ENCODE results near the gene RGS9. TPM values are rescaled to one million over a fixed set of nuclear protein-coding genes. Genes with fewer than 3 reads are reported as not detected.

The RGS9 gene
- total RNA-seq, 1 donor, result 0.27 TPM

DNA sequence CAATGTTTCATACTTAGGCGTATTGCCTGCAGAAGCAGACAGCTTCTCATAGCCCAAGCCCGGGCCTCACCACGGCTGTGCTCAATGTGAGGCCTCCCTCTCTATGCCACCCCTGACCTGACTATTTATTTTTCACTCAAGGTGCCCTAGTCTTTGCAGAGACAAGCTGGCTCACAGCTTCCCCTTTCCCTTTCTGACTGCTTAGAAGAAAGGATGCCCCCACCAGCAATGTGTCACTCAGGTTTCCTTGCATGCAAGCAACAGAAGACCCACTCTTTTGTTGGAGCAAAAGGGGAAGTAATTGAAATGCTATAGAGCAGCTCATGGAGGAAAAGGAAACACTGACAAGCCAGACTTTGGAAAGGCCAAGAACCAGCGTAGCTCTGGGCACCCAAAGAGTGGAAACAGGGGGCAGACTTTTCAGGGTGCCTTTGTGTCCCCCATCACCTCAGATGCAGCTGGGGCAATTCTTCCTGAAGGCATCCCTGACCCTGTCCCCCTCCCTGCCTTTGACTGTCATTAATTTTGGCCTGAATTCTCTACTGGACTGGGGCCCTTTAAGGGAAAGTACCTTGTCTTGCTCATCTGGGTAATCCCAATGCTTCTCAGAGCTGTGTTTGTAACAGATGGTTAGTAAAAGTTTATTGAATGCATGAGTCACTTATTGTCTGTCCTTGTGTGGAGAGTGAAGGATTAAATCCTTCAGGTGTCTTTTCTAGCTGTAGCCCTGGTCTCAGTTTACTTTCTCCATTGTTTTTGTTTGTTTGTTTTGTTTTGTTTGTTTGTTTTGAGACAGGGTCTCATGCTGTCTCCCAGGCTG lies 17.8 kb downstream of the RGS9 start:
- peak in 2 of 3 donors; percentile 87 to 91 for DNase-seq (ENCODE audit: low read depth in 2 of 3, low spot score in 2 of 3)

DNA sequence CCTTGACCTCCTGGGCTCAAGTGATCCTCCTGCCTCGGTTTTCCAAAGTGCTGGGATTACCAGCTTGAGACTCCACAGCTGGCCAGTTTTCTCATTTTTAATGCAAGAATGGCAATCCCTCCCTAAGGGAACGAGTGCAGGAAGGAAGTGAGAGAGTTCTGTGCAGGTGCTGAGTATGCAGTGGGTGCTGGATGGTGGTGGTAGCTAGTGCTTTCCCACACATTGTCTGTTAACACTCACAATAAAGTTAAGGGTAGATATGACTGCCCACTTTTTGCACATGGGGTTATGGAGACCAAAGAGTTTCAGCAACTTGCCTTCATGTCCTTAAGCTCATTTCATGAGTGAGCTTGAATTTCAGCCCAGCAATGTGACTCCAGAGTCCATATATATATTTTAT lies 18.5 kb downstream of the RGS9 start:
- no peak for DNase-seq (ENCODE audit: low read depth in 2 of 3, low spot score in 2 of 3)

DNA sequence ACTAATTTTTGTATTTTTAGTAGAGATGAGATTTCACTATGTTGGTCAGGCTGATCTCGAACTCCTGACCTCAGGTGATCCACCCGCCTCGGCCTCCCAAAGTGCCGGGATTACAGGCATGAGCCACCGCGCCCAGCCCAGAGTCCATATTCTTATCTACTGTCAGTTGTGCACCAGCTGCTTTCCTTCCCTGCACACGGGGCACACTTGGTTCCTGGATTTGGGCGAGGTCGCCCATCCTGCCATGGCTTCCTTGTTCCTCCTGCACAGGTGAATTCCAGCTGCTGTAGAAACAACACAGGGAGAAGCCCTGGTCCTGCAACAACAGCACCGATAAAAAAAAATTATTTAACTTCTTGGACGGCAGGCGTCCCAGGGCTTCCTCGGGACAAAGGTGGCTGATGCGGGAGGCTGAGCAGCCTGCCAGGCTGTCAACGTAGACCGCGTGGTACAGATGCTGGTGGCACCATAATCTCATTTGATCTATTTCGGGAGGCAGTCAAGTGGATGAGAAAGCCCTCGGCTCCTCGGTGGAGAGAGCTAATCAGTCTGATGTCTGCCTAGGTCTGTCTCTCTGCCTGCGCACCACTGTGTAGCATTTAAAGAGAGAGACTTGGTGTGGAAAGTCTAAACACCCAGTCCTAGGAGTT lies 19.1 kb downstream of the RGS9 start:
- no peak for DNase-seq (ENCODE audit: low read depth in 2 of 3, low spot score in 2 of 3)

DNA sequence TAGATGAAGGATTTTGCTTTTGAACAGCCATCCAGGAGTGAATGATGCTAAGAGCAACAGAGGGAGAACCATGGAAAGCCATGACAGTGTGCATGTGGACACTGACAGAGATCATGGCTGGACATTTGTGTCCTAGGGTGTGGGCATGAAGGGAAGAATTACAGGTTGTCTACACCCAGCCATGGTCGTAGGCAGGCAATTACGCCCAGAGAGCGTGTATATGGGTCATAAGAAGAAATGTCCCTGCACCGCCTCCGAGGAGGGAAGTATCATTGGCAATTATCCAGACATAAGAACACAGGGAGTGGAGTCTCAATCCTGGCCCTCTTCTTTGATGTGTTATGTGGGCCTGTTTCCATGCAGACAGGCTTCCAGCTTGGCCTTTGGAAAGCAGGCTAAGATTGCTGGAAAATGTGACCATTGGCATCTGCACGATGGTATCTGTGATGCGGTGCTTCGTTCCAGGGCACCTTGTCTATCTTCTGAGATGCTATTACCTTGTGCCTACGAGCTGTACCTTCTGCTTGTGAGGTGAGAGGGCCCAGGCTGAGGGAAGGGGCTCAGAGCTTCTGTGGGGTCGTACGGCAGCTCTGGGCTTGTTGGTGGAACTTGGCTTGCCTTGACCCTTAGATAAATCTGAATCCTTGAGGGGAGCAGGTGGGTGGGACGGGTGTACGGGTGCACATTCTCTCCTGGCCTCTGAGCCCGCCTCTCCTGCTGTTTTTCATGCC lies 19.8 kb downstream of the RGS9 start:
- no peak for DNase-seq (ENCODE audit: low read depth in 2 of 3, low spot score in 2 of 3)

DNA sequence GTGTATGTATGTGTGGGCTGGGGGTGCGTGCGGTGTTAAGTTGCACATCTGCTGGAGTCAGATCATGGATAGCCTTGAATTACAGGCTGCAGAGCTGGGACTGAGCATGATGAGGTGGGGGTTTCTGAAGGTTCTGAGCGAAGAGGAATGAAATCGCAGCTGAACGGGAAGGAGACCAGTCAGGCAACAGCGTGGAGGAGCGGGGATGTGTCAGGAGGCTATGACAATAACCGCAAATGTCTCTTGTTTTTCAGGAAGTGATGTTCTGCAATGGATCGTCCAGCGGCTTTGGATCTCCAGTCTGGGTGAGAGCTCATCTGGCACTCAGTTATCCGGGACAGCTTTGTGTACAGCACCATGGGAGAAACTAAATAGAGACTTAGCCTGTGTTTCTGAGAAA lies 20.9 kb downstream of the RGS9 start:
- DNase-seq (ENCODE audit: low read depth in 2 of 3, low spot score in 2 of 3), result no peak

DNA sequence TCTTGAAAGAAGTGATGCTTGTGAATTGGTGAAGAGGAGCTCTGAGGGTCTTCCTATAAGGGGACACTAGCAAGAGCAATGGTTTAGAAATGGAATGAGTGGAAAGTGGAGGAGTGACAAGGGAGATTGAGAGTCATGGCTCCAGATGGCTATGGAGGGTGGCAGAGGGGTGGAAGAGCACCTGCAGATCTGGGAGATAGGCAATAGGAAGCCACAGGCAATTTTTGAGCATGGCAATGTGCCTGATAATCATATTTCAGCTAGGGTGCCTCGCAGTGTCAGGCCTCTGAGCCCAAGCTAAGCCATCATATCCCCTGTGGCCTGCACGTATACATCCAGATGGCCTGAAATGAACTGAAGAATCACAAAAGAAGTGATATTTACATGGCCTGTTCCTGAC lies 21.5 kb downstream of the RGS9 start:
- no peak for DNase-seq (ENCODE audit: low read depth in 2 of 3, low spot score in 2 of 3)

DNA sequence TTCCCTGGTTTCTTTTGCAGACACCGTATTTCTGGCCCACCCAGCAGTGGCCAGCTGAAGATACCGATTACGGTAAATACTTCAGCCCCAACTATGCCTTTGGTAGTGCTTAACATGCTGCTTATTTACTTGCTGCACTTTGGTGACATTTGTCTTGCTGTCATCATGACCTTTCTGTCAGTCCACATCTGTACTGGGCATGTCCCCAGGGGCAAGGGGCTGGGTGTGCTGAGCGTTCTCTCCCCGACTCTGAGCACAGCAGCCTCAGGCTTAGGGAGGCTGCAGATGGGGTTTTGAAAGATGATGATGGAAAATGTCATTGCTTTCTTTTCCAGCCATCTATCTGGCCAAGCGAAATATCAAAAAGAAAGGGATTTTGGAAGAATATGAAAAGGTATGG lies 23.3 kb downstream of the RGS9 start:
- DNase-seq (ENCODE audit: low read depth in 2 of 3, low spot score in 2 of 3), result no peak

DNA sequence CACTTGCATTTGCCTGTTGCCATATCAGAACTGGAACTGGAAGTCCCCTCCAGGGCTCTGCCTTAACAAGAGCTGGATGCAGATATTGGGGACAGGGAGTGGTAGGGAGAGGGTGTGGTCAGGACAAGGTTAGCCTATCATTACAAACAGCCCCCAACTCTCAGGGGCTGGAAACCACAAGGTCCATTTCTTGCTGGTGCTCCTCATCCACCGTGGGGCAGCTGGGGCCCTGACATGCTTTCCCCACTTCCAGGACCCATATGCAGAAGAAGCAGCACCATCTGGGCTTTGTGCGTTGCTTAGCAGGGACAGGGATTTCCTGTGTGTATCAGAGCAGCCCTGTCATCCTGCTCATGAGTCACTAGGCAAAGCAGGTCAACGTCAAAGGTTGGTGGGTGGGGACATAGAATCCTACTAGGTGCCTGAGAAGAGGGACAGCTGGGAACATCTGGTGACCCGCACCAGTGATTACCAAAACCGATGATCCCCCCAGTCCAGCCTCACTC lies 26.9 kb downstream of the RGS9 start:
- DNase-seq (ENCODE audit: low read depth in 2 of 3, low spot score in 2 of 3), result peak in 2 of 3 donors; percentile 79

DNA sequence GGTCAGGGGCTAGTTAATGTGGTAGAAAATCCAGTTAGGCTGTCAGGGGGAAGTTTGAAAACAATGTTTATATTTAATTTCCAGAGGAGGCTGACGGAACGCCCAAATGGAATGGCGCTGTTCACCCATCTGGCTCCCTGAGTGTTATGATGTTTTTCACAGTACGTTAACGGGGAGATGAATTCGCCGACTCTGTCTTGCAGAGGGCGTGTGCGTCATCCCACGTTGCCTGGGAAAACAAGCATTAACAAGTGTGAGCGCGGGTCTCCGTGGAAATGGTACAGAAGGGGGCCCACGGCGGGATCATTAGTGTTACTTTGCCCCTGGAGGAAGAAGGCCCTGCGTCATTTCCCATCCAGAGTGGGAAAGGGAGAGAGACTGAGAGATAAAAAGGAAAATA lies 29.6 kb downstream of the RGS9 start:
- no peak for DNase-seq (ENCODE audit: low read depth in 2 of 3, low spot score in 2 of 3)

DNA sequence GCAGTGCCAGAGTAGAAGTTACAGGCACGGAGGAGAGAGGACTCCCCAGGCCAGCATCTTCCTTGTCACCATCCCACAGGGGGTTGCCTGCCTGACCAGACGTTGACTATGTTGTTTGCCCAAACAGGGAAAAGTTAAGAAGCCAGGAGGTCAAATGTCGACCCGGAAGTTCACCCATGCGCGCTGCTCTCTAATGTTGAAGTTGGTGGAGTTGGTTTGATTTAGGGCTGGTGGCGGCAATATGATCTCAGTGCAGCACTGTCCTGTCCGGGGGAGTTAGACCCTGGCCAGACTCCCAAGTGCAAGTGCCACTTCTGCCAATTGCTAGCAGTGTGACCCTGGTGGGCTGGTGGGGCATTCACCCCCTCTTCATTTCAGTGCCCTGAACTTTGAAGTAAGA lies 30.4 kb downstream of the RGS9 start:
- no peak for DNase-seq (ENCODE audit: low read depth in 2 of 3, low spot score in 2 of 3)

DNA sequence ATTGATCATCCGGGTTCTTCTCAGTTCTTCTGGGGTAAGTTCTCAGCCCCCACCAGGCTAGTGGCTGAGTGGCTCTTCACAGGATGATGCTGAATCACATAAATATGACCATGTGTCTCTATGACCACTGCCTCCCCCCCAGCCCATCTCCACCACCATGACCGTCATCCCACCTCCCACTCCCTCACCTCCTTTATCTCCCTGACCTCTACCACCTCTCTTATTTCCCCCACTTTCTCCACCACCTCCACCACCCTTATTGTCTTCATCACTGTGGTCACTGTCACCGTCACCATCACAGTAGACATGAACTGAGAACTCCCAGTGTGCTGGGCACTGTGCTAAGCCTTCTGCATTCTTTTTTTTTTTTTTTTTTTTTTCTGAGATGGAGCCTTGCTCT lies 32.5 kb downstream of the RGS9 start:
- no peak for DNase-seq (ENCODE audit: low read depth in 2 of 3, low spot score in 2 of 3)

DNA sequence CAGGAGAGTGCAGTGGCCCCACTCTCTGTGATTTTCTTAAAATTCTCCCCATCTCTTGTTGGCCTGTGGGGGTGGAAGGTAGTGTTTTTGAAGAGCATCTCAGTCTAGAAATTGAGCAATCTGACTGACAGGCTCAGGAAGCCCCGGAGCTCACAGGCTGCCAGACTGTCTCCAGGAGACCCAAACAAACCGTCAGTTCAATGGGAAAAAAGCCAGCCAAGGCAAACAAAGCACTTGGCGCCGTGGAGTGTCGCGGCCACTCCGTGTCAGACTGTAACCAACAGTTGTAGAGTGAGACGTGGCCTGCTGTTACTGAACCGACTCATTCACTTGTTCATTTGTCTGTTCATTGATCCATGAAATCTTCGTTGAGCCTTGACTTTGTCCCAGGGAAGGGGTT lies 33.7 kb downstream of the RGS9 start:
- no peak for DNase-seq (ENCODE audit: low read depth in 2 of 3, low spot score in 2 of 3)

DNA sequence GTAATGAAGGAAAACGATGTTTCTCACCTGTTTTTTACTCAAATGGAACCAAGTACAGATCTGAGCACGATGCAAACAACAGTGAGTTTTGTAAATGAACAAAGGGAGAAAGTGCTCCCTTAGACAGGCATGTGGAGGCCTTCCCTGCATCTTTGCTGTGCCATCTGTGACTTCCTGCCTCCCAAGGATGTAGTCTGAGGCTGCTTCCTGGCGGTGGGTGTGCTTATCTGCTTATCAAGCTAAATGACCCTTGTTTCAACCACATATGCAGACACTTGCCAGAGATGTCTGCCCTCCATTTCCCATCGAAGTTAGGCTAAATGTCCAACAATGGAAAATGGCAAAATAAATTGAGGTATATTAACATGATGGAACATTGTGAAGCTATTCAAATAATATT lies 34.6 kb downstream of the RGS9 start:
- DNase-seq (ENCODE audit: low read depth in 2 of 3, low spot score in 2 of 3), result peak in 2 of 3 donors; percentile 61 to 85

DNA sequence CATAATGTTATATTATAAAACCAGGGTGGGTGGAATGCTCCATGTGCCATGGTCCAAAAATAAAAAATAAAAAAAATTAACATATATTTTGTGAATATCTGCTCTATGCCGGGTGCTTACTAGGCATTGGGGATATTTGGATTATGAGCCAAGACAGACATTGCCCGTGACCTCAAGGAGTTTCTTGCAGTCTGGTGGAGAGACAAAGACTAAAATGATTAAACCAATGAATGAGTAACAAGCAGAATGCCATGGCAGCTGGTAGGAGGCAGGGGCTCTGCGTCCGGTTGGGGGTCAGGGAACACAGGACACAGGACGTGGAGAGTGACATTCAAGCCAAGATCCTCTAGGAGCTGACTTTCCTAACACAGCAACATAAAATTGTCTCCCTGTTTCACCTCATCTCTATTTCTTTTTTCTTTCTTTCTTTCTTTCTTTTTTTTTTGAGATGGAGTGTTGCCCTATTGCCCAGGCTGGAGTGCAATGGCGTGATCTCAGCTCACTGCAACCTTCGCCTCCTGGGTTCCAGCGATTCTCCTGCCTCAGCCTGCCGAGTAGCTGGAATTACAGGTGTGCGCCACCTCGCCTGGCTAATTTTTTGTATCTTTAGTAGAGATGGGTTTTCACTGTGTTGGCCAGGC lies 35.4 kb downstream of the RGS9 start:
- no peak for DNase-seq (ENCODE audit: low read depth in 2 of 3, low spot score in 2 of 3)

DNA sequence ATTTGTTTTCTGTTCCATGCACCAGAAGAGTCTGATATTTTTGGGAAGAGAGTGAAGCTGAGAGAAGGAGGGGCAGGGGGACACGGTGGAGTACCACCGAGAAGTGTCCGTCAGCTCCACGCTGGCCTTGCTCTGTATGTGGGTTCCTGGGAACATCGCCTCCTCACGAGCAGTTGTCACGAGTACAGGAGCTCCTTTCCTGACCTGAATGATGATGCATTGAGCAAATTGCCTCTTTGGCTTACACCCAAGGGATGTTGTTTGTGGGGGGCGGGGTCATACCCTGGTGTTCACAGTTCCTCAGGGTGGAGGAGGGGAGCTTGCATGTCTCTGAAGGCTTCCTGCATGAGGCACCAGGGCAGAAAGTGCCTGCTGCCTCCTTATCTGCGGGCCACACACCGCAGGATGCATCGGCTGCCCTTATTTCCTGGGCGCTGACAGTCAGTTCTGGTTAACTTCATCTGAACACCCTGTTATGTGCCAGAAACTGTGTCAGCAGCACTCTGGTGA lies 36.2 kb downstream of the RGS9 start:
- peak in 2 of 3 donors; percentile 86 to 88 for DNase-seq (ENCODE audit: low read depth in 2 of 3, low spot score in 2 of 3)

DNA sequence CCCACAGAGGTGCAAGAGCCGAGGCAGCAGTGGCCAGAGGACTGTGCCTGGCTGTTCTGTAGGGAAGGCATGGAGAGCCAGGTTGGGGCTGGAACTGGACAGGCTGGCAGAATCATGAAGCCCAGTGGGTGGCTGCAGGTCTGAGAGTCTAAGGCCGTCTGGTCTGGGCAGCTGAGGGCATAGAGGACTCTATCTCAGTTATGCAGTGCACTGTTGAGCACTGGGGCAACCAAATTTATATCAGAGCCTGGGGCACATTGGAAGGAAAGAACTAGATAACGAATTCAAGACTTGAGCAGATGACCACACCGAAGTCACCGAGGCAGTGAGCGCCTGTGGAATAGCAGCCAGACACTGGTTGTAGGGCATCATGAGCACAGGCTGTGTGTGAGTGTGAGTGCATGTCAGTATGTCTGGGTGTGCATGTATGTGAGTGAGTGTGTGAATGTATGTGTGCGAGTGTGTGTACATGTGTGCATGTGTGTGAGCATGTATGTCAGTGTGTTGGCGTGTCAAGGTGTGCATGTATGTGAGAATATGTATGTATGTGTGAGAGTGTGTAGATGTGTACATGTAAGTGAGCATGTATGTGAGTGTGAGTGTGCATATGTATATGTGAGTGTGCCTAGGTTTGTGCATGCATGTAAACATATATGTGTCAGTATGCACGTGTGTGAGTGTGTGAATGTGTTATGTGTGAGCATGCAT lies 37.0 kb downstream of the RGS9 start:
- DNase-seq (ENCODE audit: low read depth in 2 of 3, low spot score in 2 of 3), result no peak

DNA sequence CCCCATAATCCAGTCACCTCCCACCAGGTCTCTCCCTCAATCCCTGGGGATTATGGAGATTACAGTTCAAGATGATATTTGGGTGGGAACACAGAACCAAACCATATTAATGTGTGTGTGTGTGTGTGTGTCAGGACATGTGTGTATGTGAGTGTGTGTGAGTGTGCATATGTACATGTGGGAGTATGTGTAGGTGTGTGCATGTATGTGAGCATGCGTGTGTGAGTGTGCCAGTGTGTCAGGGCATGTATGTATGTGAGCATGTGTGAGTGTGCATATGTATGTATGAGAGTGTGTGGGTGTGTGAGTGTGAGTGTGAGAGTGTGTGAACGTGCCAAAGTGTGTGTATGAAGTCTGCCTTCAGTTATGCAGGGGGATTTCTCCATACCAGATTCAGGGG lies 37.8 kb downstream of the RGS9 start:
- no peak for DNase-seq (ENCODE audit: low read depth in 2 of 3, low spot score in 2 of 3)

DNA sequence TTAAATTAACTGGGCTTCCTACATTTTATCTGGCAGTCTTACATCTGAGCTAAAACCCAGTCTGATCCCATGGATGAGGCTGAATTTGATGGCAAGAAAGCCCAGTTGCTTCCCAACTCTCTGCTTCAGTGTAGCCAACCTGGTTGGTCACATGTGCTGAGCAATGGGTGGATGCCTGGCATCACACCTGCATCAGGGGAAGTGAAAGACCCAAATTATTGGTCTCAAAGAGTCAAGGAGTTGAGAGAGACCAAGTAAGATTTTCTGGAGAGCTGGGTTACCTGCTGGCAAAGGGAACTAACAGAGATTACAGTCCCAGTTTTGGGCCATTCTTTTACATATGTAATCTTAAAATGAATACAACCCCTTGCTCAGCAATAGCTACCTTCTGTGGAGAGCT lies 38.8 kb downstream of the RGS9 start:
- no peak for DNase-seq (ENCODE audit: low read depth in 2 of 3, low spot score in 2 of 3)

DNA sequence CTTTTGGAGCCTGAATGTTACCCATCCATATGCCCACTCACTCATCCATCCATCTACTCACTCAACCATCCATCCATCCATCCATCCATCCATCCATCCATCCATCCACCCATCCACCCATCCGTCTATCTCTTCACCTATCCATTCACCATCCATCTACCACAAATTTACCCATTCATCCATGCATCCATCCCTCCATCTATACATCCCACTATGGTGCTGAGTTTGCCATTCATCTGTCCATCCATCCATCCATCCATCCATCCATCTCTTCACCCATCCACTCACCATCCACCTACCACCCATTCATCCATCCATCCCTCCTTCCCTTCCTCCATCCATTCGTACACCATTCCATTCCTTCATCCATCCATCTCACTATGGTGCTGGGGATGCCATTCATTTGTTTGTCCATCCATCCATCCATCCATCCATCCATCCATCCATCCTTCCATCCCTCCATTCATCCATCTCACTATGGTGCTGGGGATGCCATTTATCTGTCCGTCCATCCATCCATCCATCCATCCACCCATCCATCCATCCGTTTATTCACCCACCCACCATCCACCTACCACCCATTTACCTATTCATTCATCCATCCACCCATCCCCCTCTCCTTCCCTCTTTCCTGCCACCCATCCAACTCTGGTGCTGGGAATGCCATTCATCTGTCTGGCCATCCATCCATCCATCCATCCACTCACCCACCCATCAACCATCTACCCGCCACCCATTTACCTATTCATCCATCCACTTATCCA lies 39.7 kb downstream of the RGS9 start:
- no peak for DNase-seq (ENCODE audit: low read depth in 2 of 3, low spot score in 2 of 3)
